ENCODE results near the gene OR10J4. TPM values are rescaled to one million over a fixed set of nuclear protein-coding genes. Genes with fewer than 3 reads are reported as not detected.

The OR10J4 gene
- polyA plus RNA-seq, 1 donor (not counting 4 experiments of a cell fraction or from before 2014, with no cell fraction given), result not detected

DNA sequence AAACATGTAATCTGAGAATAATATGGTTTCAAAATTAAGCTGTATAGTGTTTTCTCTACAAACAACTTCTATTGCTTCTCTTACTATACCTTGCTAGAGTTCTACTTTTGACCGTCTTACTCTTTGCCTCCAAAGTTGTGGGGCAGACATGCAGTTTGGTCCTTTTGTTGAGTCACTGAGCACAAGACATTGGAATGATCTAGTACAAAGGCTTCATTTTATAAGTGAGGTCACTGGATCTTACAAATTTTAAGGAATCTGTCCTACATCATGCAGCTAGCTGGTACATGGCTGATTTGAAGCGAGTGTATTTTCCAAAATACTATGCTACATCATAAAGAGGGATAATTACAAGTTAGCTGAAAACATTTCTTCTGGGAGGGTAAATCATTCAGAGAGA lies 36.3 kb downstream of the OR10J4 start:
- TF ChIP-seq EZH2 (IDR thresholded peaks at IDR 0.05; ENCODE audit: low read length), result no peak
- TF ChIP-seq, protein P1, sequence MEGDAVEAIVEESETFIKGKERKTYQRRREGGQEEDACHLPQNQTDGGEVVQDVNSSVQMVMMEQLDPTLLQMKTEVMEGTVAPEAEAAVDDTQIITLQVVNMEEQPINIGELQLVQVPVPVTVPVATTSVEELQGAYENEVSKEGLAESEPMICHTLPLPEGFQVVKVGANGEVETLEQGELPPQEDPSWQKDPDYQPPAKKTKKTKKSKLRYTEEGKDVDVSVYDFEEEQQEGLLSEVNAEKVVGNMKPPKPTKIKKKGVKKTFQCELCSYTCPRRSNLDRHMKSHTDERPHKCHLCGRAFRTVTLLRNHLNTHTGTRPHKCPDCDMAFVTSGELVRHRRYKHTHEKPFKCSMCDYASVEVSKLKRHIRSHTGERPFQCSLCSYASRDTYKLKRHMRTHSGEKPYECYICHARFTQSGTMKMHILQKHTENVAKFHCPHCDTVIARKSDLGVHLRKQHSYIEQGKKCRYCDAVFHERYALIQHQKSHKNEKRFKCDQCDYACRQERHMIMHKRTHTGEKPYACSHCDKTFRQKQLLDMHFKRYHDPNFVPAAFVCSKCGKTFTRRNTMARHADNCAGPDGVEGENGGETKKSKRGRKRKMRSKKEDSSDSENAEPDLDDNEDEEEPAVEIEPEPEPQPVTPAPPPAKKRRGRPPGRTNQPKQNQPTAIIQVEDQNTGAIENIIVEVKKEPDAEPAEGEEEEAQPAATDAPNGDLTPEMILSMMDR (optimal IDR thresholded peaks at IDR 0.05 in 1 of 3, IDR thresholded peaks at IDR 0.05 in 1 of 3, conservative IDR thresholded peaks at IDR 0.05 in 1 of 3; ENCODE audit: extremely low read depth in 1 of 3, insufficient read depth in 2 of 3, low read length in 3 of 3), result no peak
- Histone ChIP-seq H3K36me3 (ENCODE audit: control insufficient read depth in 2 of 2, extremely low read depth in 1 of 2, insufficient read depth in 2 of 2, low read length in 2 of 2) (no peaks in the 10 kb centered on the region), H3K27me3 (ENCODE audit: control insufficient read depth, extremely low read depth, insufficient read depth, low read length) (no peaks in the 10 kb centered on the region), H3K9ac (ENCODE audit: control insufficient read depth, extremely low read depth, insufficient read depth, low read length) (no peak overlapping the region), H3K4me1 (ENCODE audit: control insufficient read depth, extremely low read depth, insufficient read depth, low read length) (no peaks in the 10 kb centered on the region), H3K9me3 (ENCODE audit: control insufficient read depth, low read depth, low read length) (no peaks in the 10 kb centered on the region), H3K4me3 (ENCODE audit: control insufficient read depth in 2 of 3, extremely low read depth in 1 of 3, insufficient read depth in 2 of 3, low read depth in 1 of 3, low read length in 3 of 3) (no peak overlapping the region), H3K4me2 (ENCODE audit: control insufficient read depth, extremely low read depth, insufficient read depth, low read depth, low read length) (no peak overlapping the region), H2AFZ (ENCODE audit: control insufficient read depth, low read length) (no peak overlapping the region), H4K20me1 (ENCODE audit: control insufficient read depth, extremely low read depth, insufficient read depth, low read length) (no peaks in the 10 kb centered on the region), H3K79me2 (ENCODE audit: control insufficient read depth, insufficient read depth, low read length) (no peaks in the 10 kb centered on the region), H3K9me1 (ENCODE audit: control insufficient read depth, extremely low read depth, insufficient read depth, low read length) (no peaks in the 10 kb centered on the region), H3K27ac (ENCODE audit: control insufficient read depth, insufficient read depth, low read length) (no peak overlapping the region)
- FAIRE-seq, result no peak
- no peak for DNase-seq (ENCODE audit: low read depth, low spot score)
- dilution Hi-C loops (cut with MboI; ENCODE audit: extremely low pct_ligation_motif_present, low sequenced_read_pairs), result no loop called here

DNA sequence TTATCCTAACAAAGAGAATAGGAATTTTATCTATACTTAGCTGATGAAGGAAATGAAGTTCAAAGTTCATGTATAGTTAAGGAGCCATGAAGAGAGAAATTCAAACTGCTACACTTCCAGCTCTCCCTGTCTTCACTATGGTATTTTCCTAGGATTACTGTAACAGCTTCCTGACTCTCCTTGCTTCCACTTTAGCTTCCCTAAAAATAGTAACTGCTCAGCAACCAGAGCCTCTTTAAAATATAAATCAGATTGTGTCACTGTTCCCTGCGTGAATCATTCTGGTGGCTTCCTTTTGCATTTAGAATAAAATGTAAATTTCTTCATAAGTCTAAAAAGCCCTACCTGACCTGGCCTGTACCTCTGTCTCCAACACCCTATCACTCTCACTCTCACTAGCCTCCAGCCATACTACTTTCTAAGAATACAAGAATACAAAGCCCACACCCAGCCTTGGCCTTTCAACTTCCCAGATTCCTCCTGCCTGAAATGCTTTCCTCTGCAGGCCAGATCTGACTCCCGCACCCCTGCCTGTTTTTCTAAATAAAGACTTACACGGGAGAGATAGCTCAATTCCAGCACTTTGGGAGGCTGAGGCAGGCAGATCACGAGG lies 38.0 kb downstream of the OR10J4 start:
- FAIRE-seq (no peak), DNase-seq (ENCODE audit: low read depth, low spot score) (no peak)
- H3K36me3 ChIP-seq (ENCODE audit: control insufficient read depth in 2 of 2, extremely low read depth in 1 of 2, insufficient read depth in 2 of 2, low read length in 2 of 2), result no peaks in the 10 kb centered on the region
- H3K4me3 ChIP-seq (ENCODE audit: control insufficient read depth in 2 of 3, extremely low read depth in 1 of 3, insufficient read depth in 2 of 3, low read depth in 1 of 3, low read length in 3 of 3), result no peak overlapping the region
- no peak overlapping the region for H3K27ac ChIP-seq (ENCODE audit: control insufficient read depth, insufficient read depth, low read length)
- no peaks in the 10 kb centered on the region for H4K20me1 ChIP-seq (ENCODE audit: control insufficient read depth, extremely low read depth, insufficient read depth, low read length)
- H3K4me2 ChIP-seq (ENCODE audit: control insufficient read depth, extremely low read depth, insufficient read depth, low read depth, low read length), result no peak overlapping the region
- TF ChIP-seq EZH2 (IDR thresholded peaks at IDR 0.05; ENCODE audit: low read length), result no peak
- TF ChIP-seq, protein P1 (optimal IDR thresholded peaks at IDR 0.05 in 1 of 3, IDR thresholded peaks at IDR 0.05 in 1 of 3, conservative IDR thresholded peaks at IDR 0.05 in 1 of 3; ENCODE audit: extremely low read depth in 1 of 3, insufficient read depth in 2 of 3, low read length in 3 of 3), result no peak
- dilution Hi-C loops (cut with MboI; ENCODE audit: extremely low pct_ligation_motif_present, low sequenced_read_pairs), result no loop called here
- no peaks in the 10 kb centered on the region for H3K79me2 ChIP-seq (ENCODE audit: control insufficient read depth, insufficient read depth, low read length)
- no peaks in the 10 kb centered on the region for H3K9me1 ChIP-seq (ENCODE audit: control insufficient read depth, extremely low read depth, insufficient read depth, low read length)
- H3K4me1 ChIP-seq (ENCODE audit: control insufficient read depth, extremely low read depth, insufficient read depth, low read length), result no peaks in the 10 kb centered on the region
- no peaks in the 10 kb centered on the region for H3K27me3 ChIP-seq (ENCODE audit: control insufficient read depth, extremely low read depth, insufficient read depth, low read length)
- no peak overlapping the region for H3K9ac ChIP-seq (ENCODE audit: control insufficient read depth, extremely low read depth, insufficient read depth, low read length)
- H2AFZ ChIP-seq (ENCODE audit: control insufficient read depth, low read length), result no peak overlapping the region
- H3K9me3 ChIP-seq (ENCODE audit: control insufficient read depth, low read depth, low read length), result no peaks in the 10 kb centered on the region
